Vagina (tissue), 2 donors: ENCODE measurements around the gene WDR35. TPM values are rescaled to one million over a fixed set of nuclear protein-coding genes. Genes with fewer than 3 reads are reported as not detected.
"Not testable (repeated sequence)": the region's sequence is repeated elsewhere in the genome, so short reads cannot be mapped to it uniquely, and the experiment has no call there.

ENCODE experiments used
- DNase-seq, 2 donors: peaks; one replicate each; pipeline ENCODE4 v3.0.0-alpha.2; 2017; ENCODE audit errors: extremely low spot score in 2 of 2
- H3K27ac ChIP-seq: fragments of 200-600 bp; sonication (generic); one replicate; pipeline ENCODE4 v1.5.1; 2019
- H3K27me3 ChIP-seq: fragments of 200-600 bp; sonication (generic); one replicate; pipeline ENCODE4 v1.5.1; 2019
- H3K36me3 ChIP-seq, 2 donors: fragments of 200-600 bp; sonication (generic); one replicate each; pipeline ENCODE4 v1.5.1; 2017 to 2019
- H3K4me1 ChIP-seq: fragments of 200-600 bp; sonication (generic); one replicate; pipeline ENCODE4 v1.5.1; 2019
- H3K4me3 ChIP-seq, 2 donors: fragments of 200-600 bp; sonication (generic); 1 replicate in 1 of 2; 2 replicates in 1 of 2; pipeline ENCODE4 v1.5.1; 2016 to 2019
- H3K9me3 ChIP-seq: fragments of 200-600 bp; sonication (generic); one replicate; pipeline ENCODE4 v1.5.1; 2019
- POLR2A ChIP-seq, 2 donors: fragments of 450-650 bp; IDR thresholded peaks; one replicate each; pipeline ENCODE4 v1.6.1; 2017; ENCODE audit warnings: antibody characterized with exemption in 2 of 2, mild to moderate bottlenecking in 2 of 2, moderate library complexity in 2 of 2
- POLR2AphosphoS5 ChIP-seq, 2 donors: sonication (generic); formaldehyde crosslinking; IDR thresholded peaks; one replicate each; pipeline ENCODE4 v1.9.0; 2017; ENCODE audit warnings: antibody characterized with exemption in 2 of 2, mild to moderate bottlenecking in 2 of 2, low read depth in 1 of 2; ENCODE audit not compliant: insufficient read depth in 1 of 2
- intact Hi-C: fragments of 100-400 bp; cut with DNase I; formaldehyde crosslinking; loops from one replicate; pipeline ENCODE4 v1.15.1; 2023
- total RNA-seq: library from RNA; depleted of rRNA; stranded (reverse); fragments of >200 nt; gene quantifications from one replicate; pipeline ENCODE4 v1.2.3, GENCODE V29; 2016
- TF ChIP-seq, protein P1 (sequence below), 3 experiments: fragments of 450-650 bp in 2 of 3; fragments of 200-600 bp in 1 of 3; sonication (generic) in 1 of 3; IDR thresholded peaks; one replicate each; pipeline ENCODE4 v1.5.1; 2017 to 2019; ENCODE audit warnings: antibody characterized with exemption in 3 of 3, mild to moderate bottlenecking in 2 of 3, moderate library complexity in 2 of 3

Gene WDR35
- total RNA-seq, 1 donor from 2014 or later, result 8.3 TPM

DNA sequence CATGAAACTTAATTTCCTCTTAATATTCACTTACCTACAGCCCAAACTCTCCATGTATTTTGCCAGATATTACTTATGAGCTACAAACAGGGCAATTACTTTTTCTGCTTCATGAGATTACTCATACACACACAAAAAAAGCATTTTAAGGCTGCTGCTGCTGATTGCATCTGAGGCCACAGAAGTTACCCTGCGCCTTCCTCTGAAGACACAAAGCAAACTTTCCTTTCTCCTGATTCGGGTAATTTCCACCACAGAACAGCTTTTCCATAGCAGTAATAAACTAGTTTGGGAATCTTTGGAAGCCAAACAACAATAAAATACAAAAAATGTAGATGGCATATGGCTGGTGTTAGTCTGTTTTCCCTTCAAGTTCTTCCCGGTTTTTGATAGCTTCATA lies 94.4 kb downstream of the WDR35 start:
- intact Hi-C loops, result no loop called here
- H3K4me3 ChIP-seq, result no peak overlapping the region
- DNase-seq, result no peak
- H3K27ac ChIP-seq, result no peak overlapping the region
- TF ChIP-seq, protein P1, sequence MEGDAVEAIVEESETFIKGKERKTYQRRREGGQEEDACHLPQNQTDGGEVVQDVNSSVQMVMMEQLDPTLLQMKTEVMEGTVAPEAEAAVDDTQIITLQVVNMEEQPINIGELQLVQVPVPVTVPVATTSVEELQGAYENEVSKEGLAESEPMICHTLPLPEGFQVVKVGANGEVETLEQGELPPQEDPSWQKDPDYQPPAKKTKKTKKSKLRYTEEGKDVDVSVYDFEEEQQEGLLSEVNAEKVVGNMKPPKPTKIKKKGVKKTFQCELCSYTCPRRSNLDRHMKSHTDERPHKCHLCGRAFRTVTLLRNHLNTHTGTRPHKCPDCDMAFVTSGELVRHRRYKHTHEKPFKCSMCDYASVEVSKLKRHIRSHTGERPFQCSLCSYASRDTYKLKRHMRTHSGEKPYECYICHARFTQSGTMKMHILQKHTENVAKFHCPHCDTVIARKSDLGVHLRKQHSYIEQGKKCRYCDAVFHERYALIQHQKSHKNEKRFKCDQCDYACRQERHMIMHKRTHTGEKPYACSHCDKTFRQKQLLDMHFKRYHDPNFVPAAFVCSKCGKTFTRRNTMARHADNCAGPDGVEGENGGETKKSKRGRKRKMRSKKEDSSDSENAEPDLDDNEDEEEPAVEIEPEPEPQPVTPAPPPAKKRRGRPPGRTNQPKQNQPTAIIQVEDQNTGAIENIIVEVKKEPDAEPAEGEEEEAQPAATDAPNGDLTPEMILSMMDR (IDR thresholded peaks at IDR 0.05), result no peak
- TF ChIP-seq POLR2A (IDR thresholded peaks at IDR 0.05), result no peak
- no peak for TF ChIP-seq POLR2AphosphoS5 (IDR thresholded peaks at IDR 0.05; ENCODE audit: insufficient read depth in 1 of 2, low read depth in 1 of 2)
- no peaks in the 10 kb centered on the region for H3K27me3 ChIP-seq
- H3K36me3 ChIP-seq, result no peaks in the 10 kb centered on the region
- no peaks in the 10 kb centered on the region for H3K9me3 ChIP-seq
- H3K4me1 ChIP-seq, result peaks cover 46% of the 10 kb centered on the region

DNA sequence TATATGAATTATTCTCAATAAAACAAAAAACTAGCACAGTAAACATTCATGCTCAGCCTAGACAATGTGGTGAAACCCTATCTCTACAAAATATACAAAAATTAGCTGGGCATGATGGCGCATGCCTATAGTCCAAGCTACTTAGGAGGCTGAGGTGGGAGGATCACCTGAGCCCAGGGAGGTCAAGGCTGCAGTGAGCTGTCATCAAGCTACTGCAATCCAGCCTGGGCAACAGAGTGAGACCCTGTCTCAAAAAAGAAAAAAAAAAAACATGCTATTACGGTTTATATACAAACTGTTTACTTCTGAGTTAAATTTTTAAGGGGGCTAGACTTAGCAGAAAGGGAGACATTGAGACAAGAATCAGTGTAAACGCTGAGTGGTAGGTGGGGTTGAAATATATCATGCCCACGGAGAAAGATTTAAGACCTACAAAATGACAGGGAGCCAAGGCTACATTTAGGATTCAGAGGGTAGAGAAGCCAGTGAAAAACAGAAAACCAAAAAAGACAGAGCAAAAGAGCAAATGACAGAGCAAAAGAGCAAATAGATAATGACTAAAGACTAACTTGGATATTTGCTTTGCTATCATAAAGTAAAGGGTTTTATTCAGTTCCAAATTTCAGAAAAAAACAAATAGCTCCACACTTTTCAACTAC lies 95.6 kb downstream of the WDR35 start:
- TF ChIP-seq, protein P1 (IDR thresholded peaks at IDR 0.05), result no peak
- TF ChIP-seq POLR2A (IDR thresholded peaks at IDR 0.05), result no peak
- TF ChIP-seq POLR2AphosphoS5 (IDR thresholded peaks at IDR 0.05; ENCODE audit: insufficient read depth in 1 of 2, low read depth in 1 of 2), result no peak
- H3K4me3 ChIP-seq, result no peak overlapping the region
- no peaks in the 10 kb centered on the region for H3K36me3 ChIP-seq
- no peaks in the 10 kb centered on the region for H3K27me3 ChIP-seq
- DNase-seq, result no peak
- intact Hi-C loops, result no loop called here
- no peak overlapping the region for H3K27ac ChIP-seq
- H3K9me3 ChIP-seq, result no peaks in the 10 kb centered on the region
- H3K4me1 ChIP-seq, result peaks cover 47% of the 10 kb centered on the region

- Histone ChIP-seq H3K36me3 (no peaks in the 10 kb centered on the region), H3K9me3 (no peaks in the 10 kb centered on the region), H3K27ac (no peak overlapping the region), H3K4me3 (no peak overlapping the region), H3K4me1 (peaks cover 47% of the 10 kb centered on the region), H3K27me3 (no peaks in the 10 kb centered on the region)
- DNase-seq, result no peak
- intact Hi-C loops, result no loop called here
- TF ChIP-seq POLR2A (IDR thresholded peaks at IDR 0.05), result no peak
- TF ChIP-seq, protein P1 (IDR thresholded peaks at IDR 0.05), result no peak
These were observed 96.3 kb downstream of the WDR35 start for GRCh38 chr2:19893520-19894133.

DNA sequence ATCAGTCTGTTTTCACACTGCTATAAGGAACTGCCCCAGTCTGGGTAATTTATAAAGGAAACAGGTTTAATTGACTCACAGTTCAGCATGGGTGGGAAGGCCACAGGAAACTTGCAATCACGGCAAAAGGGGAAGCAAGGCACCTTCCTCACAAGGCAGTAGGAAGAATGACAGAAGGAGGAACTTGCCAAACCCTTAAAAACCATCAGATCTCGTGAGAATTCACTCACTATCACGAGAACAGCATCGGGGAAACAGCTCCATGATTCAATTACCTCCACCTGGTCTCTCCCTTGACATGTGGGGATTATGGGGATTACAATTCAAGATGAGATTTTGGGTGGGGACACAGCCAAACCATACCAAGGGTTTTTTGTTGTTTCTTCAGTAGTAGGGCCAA lies 97.9 kb downstream of the WDR35 start:
- H3K4me3 ChIP-seq, H3K36me3 ChIP-seq, intact Hi-C loops, H3K27me3 ChIP-seq, DNase-seq, H3K9me3 ChIP-seq, H3K27ac ChIP-seq: not testable (repeated sequence)
- peaks cover 37% of the 10 kb centered on the region for H3K4me1 ChIP-seq

GRCh38 chr2:19890104-19890503 lies 99.8 kb downstream of the WDR35 start:
- Histone ChIP-seq H3K4me1 (peaks cover 26% of the 10 kb centered on the region), H3K4me3 (no peak overlapping the region), H3K36me3 (no peaks in the 10 kb centered on the region), H3K27ac (no peak overlapping the region), H3K27me3 (no peaks in the 10 kb centered on the region), H3K9me3 (no peaks in the 10 kb centered on the region)
- no peak for DNase-seq
- intact Hi-C loops, result no loop called here
- TF ChIP-seq, protein P1 (IDR thresholded peaks at IDR 0.05), result no peak
- no peak for TF ChIP-seq POLR2AphosphoS5 (IDR thresholded peaks at IDR 0.05; ENCODE audit: insufficient read depth in 1 of 2, low read depth in 1 of 2)
- TF ChIP-seq POLR2A (IDR thresholded peaks at IDR 0.05), result no peak
